Right atrium auricular region (tissue), 2 donors: ENCODE measurements around the gene ISG20. TPM values are rescaled to one million over a fixed set of nuclear protein-coding genes. Genes with fewer than 3 reads are reported as not detected.

Experiments
- DNase-seq: peaks from one replicate; pipeline ENCODE4 v3.0.0-alpha.2; 2019; ENCODE audit warnings: low spot score
- H3K27ac ChIP-seq, 2 donors: fragments of 200-600 bp; sonication (generic); 1 replicate in 1 of 2; 2 replicates in 1 of 2; pipeline ENCODE4 v1.5.1; 2016 to 2019
- H3K27me3 ChIP-seq, 2 donors: fragments of 200-600 bp; sonication (generic); one replicate each; pipeline versions ENCODE4 v1.5.1 to v1.6.0; 2017 to 2019
- H3K36me3 ChIP-seq: fragments of 200-600 bp; sonication (generic); one replicate; pipeline ENCODE4 v1.5.1; 2016
- H3K4me1 ChIP-seq, 2 donors: fragments of 200-600 bp; sonication (generic); one replicate each; pipeline versions ENCODE4 v1.5.1 to v1.6.0; 2017 to 2019
- H3K4me3 ChIP-seq, 2 donors: fragments of 200-600 bp; sonication (generic); 1 replicate in 1 of 2; 2 replicates in 1 of 2; pipeline ENCODE4 v1.5.1; 2017 to 2019; ENCODE audit warnings: mild to moderate bottlenecking in 1 of 2, moderate library complexity in 1 of 2
- H3K9me3 ChIP-seq, 2 donors: fragments of 200-600 bp; sonication (generic); one replicate each; pipeline ENCODE4 v1.5.1; 2019
- CTCF ChIP-seq, 2 donors: fragments of 200-600 bp; sonication (generic); IDR thresholded peaks; one replicate each; pipeline ENCODE4 v1.5.1; 2019; ENCODE audit warnings: antibody characterized with exemption in 2 of 2
- total RNA-seq, 2 donors: library from RNA; depleted of rRNA; stranded (reverse); fragments of >200 nt; gene quantifications; one replicate each; pipeline ENCODE4 v1.1.0, GENCODE V29; 2016

Gene ISG20
- total RNA-seq, 2 donors from 2014 or later: 2.3 to 11.1 TPM

- Histone ChIP-seq H3K4me1 (no peaks in the 10 kb centered on the region), H3K9me3 (no peaks in the 10 kb centered on the region), H3K36me3 (no peaks in the 10 kb centered on the region), H3K27ac (no peak overlapping the region), H3K27me3 (no peaks in the 10 kb centered on the region), H3K4me3 (no peak overlapping the region)
- DNase-seq: peak; percentile 36
- no peak for TF ChIP-seq CTCF (IDR thresholded peaks at IDR 0.05)
Measured at GRCh38 chr15:88661041-88661700, 22.4 kb downstream of the ISG20 start.

- Histone ChIP-seq H3K9me3 (no peaks in the 10 kb centered on the region), H3K27ac (no peak overlapping the region), H3K4me3 (no peak overlapping the region), H3K27me3 (no peaks in the 10 kb centered on the region), H3K36me3 (no peaks in the 10 kb centered on the region), H3K4me1 (no peaks in the 10 kb centered on the region)
- no peak for TF ChIP-seq CTCF (IDR thresholded peaks at IDR 0.05)
- no peak for DNase-seq
Measured at GRCh38 chr15:88661761-88662556, 23.1 kb downstream of the ISG20 start.

- no peaks in the 10 kb centered on the region for H3K27me3 ChIP-seq
- H3K36me3 ChIP-seq: no peaks in the 10 kb centered on the region
- TF ChIP-seq CTCF (IDR thresholded peaks at IDR 0.05): no peak
- H3K27ac ChIP-seq: no peak overlapping the region
- no peaks in the 10 kb centered on the region for H3K4me1 ChIP-seq
- peak; percentile 52 for DNase-seq
- no peaks in the 10 kb centered on the region for H3K9me3 ChIP-seq
- H3K4me3 ChIP-seq: no peak overlapping the region
Measured at GRCh38 chr15:88663141-88663621, 24.4 kb downstream of the ISG20 start.

- H3K4me1 ChIP-seq: no peaks in the 10 kb centered on the region
- DNase-seq: peak; percentile 50
- TF ChIP-seq CTCF (IDR thresholded peaks at IDR 0.05): peak in 1 of 2 donors; percentile 29
Measured at GRCh38 chr15:88664151-88664778, 25.4 kb downstream of the ISG20 start.

GRCh38 chr15:88674661-88675060, 35.8 kb downstream of the ISG20 start:
- Histone ChIP-seq H3K27me3 (no peaks in the 10 kb centered on the region), H3K27ac (no peak overlapping the region), H3K9me3 (peaks cover 0 to 5% of the 10 kb centered on the region in 2 donors), H3K36me3 (no peaks in the 10 kb centered on the region), H3K4me1 (no peaks in the 10 kb centered on the region), H3K4me3 (no peak overlapping the region)
- DNase-seq: no peak
- TF ChIP-seq CTCF (IDR thresholded peaks at IDR 0.05): no peak

More at GRCh38 chr15:88664151-88664778, 25.4 kb downstream of the ISG20 start:
- Histone ChIP-seq H3K9me3 (no peaks in the 10 kb centered on the region), H3K27ac (no peak overlapping the region), H3K4me3 (no peak overlapping the region), H3K36me3 (no peaks in the 10 kb centered on the region), H3K27me3 (no peaks in the 10 kb centered on the region)
